Endothelial cell of umbilical vein (primary cell): ENCODE measurements around the gene HAPLN2. TPM values are rescaled to one million over a fixed set of nuclear protein-coding genes. Genes with fewer than 3 reads are reported as not detected.

Experiments
- BruUV-seq: library from RNA; stranded (reverse); fragments of 400-500 nt; replicated peaks from 2 replicates; lab custom pipeline; 2021; lab: Mats Ljungman, UMichigan
- CTCF ChIA-PET: fragments of 300-600, 350-600 bp; sonication (Branson Sonifier 250); formaldehyde crosslinking; loops from one replicate; lab custom pipeline; 2021; ENCODE audit warnings: antibody characterized with exemption, inconsistent platforms; lab: Charles Lee
- POLR2A ChIA-PET: fragments of 300-600, 350-600 bp; sonication (Branson Sonifier 250); formaldehyde crosslinking; loops from one replicate; lab custom pipeline; 2021; ENCODE audit warnings: antibody characterized with exemption, inconsistent platforms; lab: Charles Lee
- DNase-seq: peaks from one replicate; pipeline ENCODE4 v3.0.0-alpha.2; 2011; ENCODE audit warnings: low read depth, low spot score
- FAIRE-seq: peaks from 2 replicates; lab custom pipeline; 2011; peaks lifted over from hg19 to GRCh38; lab: Jason Lieb, UNC
- H2AFZ ChIP-seq: 2 replicates; pipeline ENCODE4 v1.6.0; 2012; ENCODE audit warnings: low read depth, low read length, control low read depth, inconsistent platforms
- H3K27ac ChIP-seq: 2 replicates; pipeline ENCODE4 v1.5.1; 2011; ENCODE audit warnings: low read depth, mild to moderate bottlenecking, control low read depth, low read length, moderate library complexity; ENCODE audit not compliant: insufficient read depth
- H3K27me3 ChIP-seq, 2 experiments: 2 replicates each; pipeline versions ENCODE4 v1.6.0 to v1.6.1; 2011; ENCODE audit warnings: low read length in 2 of 2, mixed read lengths in 1 of 2; ENCODE audit not compliant: control insufficient read depth in 2 of 2, insufficient read depth in 2 of 2
- H3K36me3 ChIP-seq, 2 experiments: 2 replicates in 1 of 2; 3 replicates in 1 of 2; pipeline ENCODE4 v1.5.1; 2011; ENCODE audit warnings: low read length in 2 of 2, mild to moderate bottlenecking in 1 of 2, moderate library complexity in 1 of 2; ENCODE audit not compliant: control insufficient read depth in 2 of 2, insufficient read depth in 2 of 2; ENCODE audit errors: extremely low read depth in 1 of 2
- H3K4me1 ChIP-seq: 3 replicates; pipeline ENCODE4 v1.5.1; 2011; ENCODE audit warnings: mild to moderate bottlenecking, low read length; ENCODE audit not compliant: control insufficient read depth, insufficient read depth; ENCODE audit errors: extremely low read depth
- H3K4me2 ChIP-seq: 2 replicates; pipeline ENCODE4 v1.6.1; 2011; ENCODE audit warnings: low read length, control low read depth, mixed read lengths; ENCODE audit not compliant: insufficient read depth
- H3K4me3 ChIP-seq, 3 experiments: fragments of 200-600 bp in 1 of 3; sonication (generic), shearing (Covaris generic) in 1 of 3; replicated peaks in 1 of 3; 2 replicates each; pipeline ENCODE4 v1.5.1; 2011 to 2016; ENCODE audit warnings: control low read depth in 3 of 3, low read length in 3 of 3, mild to moderate bottlenecking in 2 of 3, inconsistent platforms in 1 of 3, low read depth in 1 of 3, moderate library complexity in 1 of 3; ENCODE audit not compliant: insufficient read depth in 1 of 3
- H3K79me2 ChIP-seq: 2 replicates; pipeline ENCODE4 v1.6.0; 2012; ENCODE audit warnings: low read length, inconsistent platforms; ENCODE audit not compliant: control insufficient read depth, insufficient read depth
- H3K9ac ChIP-seq: replicated peaks from 2 replicates; pipeline ENCODE3; 2011; ENCODE audit warnings: low read length, control low read depth; ENCODE audit not compliant: insufficient read depth; ENCODE audit errors: extremely low read depth
- H3K9me1 ChIP-seq: replicated peaks from 3 replicates; pipeline ENCODE4 v1.6.0; 2011; ENCODE audit warnings: mild to moderate bottlenecking, low read length; ENCODE audit not compliant: control insufficient read depth, insufficient read depth; ENCODE audit errors: extremely low read depth
- H3K9me3 ChIP-seq: replicated peaks from 2 replicates; pipeline ENCODE4 v1.5.1; 2012; ENCODE audit warnings: low read length, inconsistent platforms; ENCODE audit not compliant: control insufficient read depth, insufficient read depth
- H4K20me1 ChIP-seq: replicated peaks from 2 replicates; pipeline ENCODE3; 2011; ENCODE audit warnings: mild to moderate bottlenecking, low read length; ENCODE audit not compliant: control insufficient read depth, insufficient read depth; ENCODE audit errors: extremely low read depth
- EZH2 ChIP-seq: IDR thresholded peaks from 2 replicates; pipeline ENCODE4 v1.6.1; 2012; ENCODE audit warnings: borderline replicate concordance, low read depth, mild to moderate bottlenecking, moderate library complexity, low read length, inconsistent platforms; ENCODE audit not compliant: severe bottlenecking
- FOS ChIP-seq: IDR thresholded peaks from 2 replicates; pipeline ENCODE4 v1.6.1; 2011; ENCODE audit warnings: mild to moderate bottlenecking, low read length, moderate library complexity, borderline replicate concordance; ENCODE audit not compliant: insufficient read depth
- GATA2 ChIP-seq: IDR thresholded peaks from 2 replicates; pipeline ENCODE4 v1.7.0; 2011; ENCODE audit warnings: low read depth, mild to moderate bottlenecking, moderate library complexity, mixed read lengths, low read length; ENCODE audit not compliant: insufficient read length, insufficient read depth
- JUN ChIP-seq: IDR thresholded peaks from 2 replicates; pipeline ENCODE4 v1.6.1; 2011; ENCODE audit warnings: borderline replicate concordance, low read depth; ENCODE audit not compliant: insufficient read length, insufficient read depth
- MYC ChIP-seq: IDR thresholded peaks from one replicate; pipeline ENCODE4 v1.6.1; 2011; ENCODE audit warnings: mild to moderate bottlenecking, low read depth, low read length
- POLR2A ChIP-seq: IDR thresholded peaks from 2 replicates; pipeline ENCODE4 v1.6.1; 2012; ENCODE audit warnings: low read depth, mild to moderate bottlenecking, control low read depth, low read length
- POLR2AphosphoS5 ChIP-seq: IDR thresholded peaks from 2 replicates; pipeline ENCODE4 v1.6.1; 2012; ENCODE audit warnings: low read depth, mild to moderate bottlenecking, control low read depth, low read length, moderate library complexity; ENCODE audit not compliant: insufficient read depth
- dilution Hi-C: fragments of 300-500 bp; cut with MboI; formaldehyde crosslinking; loops from one replicate; pipeline ENCODE4 v1.15.0; 2019; ENCODE audit warnings: low sequenced_read_pairs; ENCODE audit not compliant: extremely low pct_ligation_motif_present
- intact Hi-C: fragments of 100-400 bp; cut with micrococcal nuclease; formaldehyde crosslinking; loops from one replicate; pipeline ENCODE4 v1.10.0; 2022
- polyA plus RNA-seq, 4 experiments: library from polyadenylated mRNA; depleted of rRNA in 3 of 4; stranded (reverse) in 3 of 4; unstranded in 1 of 4; fragments of >200 nt; gene quantifications; 2 replicates each; pipeline versions ENCODE4 v1.2.1 to v1.2.3, GENCODE V29; 2011 to 2012; ENCODE audit warnings: missing spikeins in 1 of 4
- total RNA-seq: library from RNA; stranded (reverse); gene quantifications from 2 replicates; pipeline ENCODE4 v1.2.3, GENCODE V29; 2021
- TF ChIP-seq, protein P1 (sequence below): IDR thresholded peaks from 2 replicates; pipeline ENCODE4 v1.6.1; 2011; ENCODE audit not compliant: insufficient read depth, insufficient read length
- TF ChIP-seq, protein P2 (sequence below), 2 donors: IDR thresholded peaks; 1 replicate in 1 of 2; 2 replicates in 1 of 2; pipeline ENCODE4 v1.5.1; 2011; ENCODE audit warnings: low read length in 2 of 2, mild to moderate bottlenecking in 2 of 2, moderate library complexity in 2 of 2, control low read depth in 1 of 2, inconsistent platforms in 1 of 2, low read depth in 1 of 2; ENCODE audit not compliant: insufficient read depth in 1 of 2; ENCODE audit errors: extremely low read depth in 1 of 2

The HAPLN2 gene
- total and polyA plus RNA-seq, 2 donors (not counting 3 experiments of a cell fraction or from before 2014, with no cell fraction given), result not detected

GRCh38 chr1:156662800-156663055 is 43.5 kb downstream of the HAPLN2 start:
- intact Hi-C loops (no loop called here), dilution Hi-C loops (no loop called here)
- Histone ChIP-seq H3K27ac (peak overlapping the region; percentile 85), H3K27me3 (no peaks in the 10 kb centered on the region), H4K20me1 (no peaks in the 10 kb centered on the region), H3K36me3 (no peaks in the 10 kb centered on the region), H3K9ac (no peak overlapping the region), H3K9me3 (no peaks in the 10 kb centered on the region), H3K4me3 (no peak overlapping the region), H3K9me1 (no peaks in the 10 kb centered on the region), H3K79me2 (no peaks in the 10 kb centered on the region), H2AFZ (no peak overlapping the region), H3K4me1 (peaks cover 60% of the 10 kb centered on the region), H3K4me2 (peak overlapping the region; percentile 29)
- ChIA-PET CTCF (interaction anchor here (4.0 to 8.7 kb wide), 4 partner anchors 16 to 64 kb away, joined by 31 to 237 read pairs (median 138); partner anchors contain the start of genes HAPLN2 and NES), POLR2A (interaction anchor here (4.5 kb wide), 1 partner anchor 14 kb away, joined by 32 read pairs; the partner anchor contains the start of gene NES)
- DNase-seq (no peak), FAIRE-seq (no peak)
- BruUV-seq, result no TSS peak
- TF ChIP-seq, protein P1, sequence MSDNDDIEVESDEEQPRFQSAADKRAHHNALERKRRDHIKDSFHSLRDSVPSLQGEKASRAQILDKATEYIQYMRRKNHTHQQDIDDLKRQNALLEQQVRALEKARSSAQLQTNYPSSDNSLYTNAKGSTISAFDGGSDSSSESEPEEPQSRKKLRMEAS, result no peak
- TF ChIP-seq GATA2 (no peak), POLR2AphosphoS5 (no peak), JUN (no peak), FOS (no peak), POLR2A (no peak), EZH2 (no peak), MYC (no peak)
- TF ChIP-seq, protein P2, sequence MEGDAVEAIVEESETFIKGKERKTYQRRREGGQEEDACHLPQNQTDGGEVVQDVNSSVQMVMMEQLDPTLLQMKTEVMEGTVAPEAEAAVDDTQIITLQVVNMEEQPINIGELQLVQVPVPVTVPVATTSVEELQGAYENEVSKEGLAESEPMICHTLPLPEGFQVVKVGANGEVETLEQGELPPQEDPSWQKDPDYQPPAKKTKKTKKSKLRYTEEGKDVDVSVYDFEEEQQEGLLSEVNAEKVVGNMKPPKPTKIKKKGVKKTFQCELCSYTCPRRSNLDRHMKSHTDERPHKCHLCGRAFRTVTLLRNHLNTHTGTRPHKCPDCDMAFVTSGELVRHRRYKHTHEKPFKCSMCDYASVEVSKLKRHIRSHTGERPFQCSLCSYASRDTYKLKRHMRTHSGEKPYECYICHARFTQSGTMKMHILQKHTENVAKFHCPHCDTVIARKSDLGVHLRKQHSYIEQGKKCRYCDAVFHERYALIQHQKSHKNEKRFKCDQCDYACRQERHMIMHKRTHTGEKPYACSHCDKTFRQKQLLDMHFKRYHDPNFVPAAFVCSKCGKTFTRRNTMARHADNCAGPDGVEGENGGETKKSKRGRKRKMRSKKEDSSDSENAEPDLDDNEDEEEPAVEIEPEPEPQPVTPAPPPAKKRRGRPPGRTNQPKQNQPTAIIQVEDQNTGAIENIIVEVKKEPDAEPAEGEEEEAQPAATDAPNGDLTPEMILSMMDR (IDR thresholded peaks at IDR 0.05; ENCODE audit: extremely low read depth in 1 of 2, insufficient read depth in 1 of 2, low read depth in 1 of 2, low read length in 2 of 2), result no peak
